SK-N-SH treated with all-trans-retinoic acid at 6 μM for 48 hours (cell line): Measurements from ENCODE around the gene RASA3.

Experiments
- ARNTL ChIP-seq: fragments of 450-650 bp; formaldehyde crosslinking; IDR thresholded peaks from 2 replicates; pipeline ENCODE4 v1.5.0; 2020; ENCODE audit warnings: low read depth, mild to moderate bottlenecking, moderate library complexity, borderline replicate concordance
- BACH2 ChIP-seq: fragments of 250-450 bp; sonication (Bioruptor Pico); IDR thresholded peaks from 2 replicates; pipeline ENCODE4 v1.9.0; 2021; ENCODE audit warnings: mild to moderate bottlenecking, borderline replicate concordance
- ISL1 ChIP-seq: fragments of 250-450 bp; sonication (Bioruptor Pico); IDR thresholded peaks from 2 replicates; pipeline ENCODE4 v2.1.2; 2022; ENCODE audit warnings: mild to moderate bottlenecking, moderate library complexity
- PPARA ChIP-seq: fragments of 250-450 bp; sonication (Bioruptor Pico); IDR thresholded peaks from 2 replicates; pipeline ENCODE4 v1.5.0; 2020; ENCODE audit warnings: mild to moderate bottlenecking, borderline replicate concordance
- SNAI2 ChIP-seq: fragments of 250-450 bp; sonication (Bioruptor Pico); IDR thresholded peaks from 2 replicates; pipeline ENCODE4 v1.5.0; 2020; ENCODE audit warnings: mild to moderate bottlenecking, moderate library complexity
- TCF4 ChIP-seq: fragments of 250-450 bp; sonication (Bioruptor Pico); IDR thresholded peaks from 2 replicates; pipeline ENCODE4 v1.8.0; 2021; ENCODE audit warnings: mild to moderate bottlenecking, moderate library complexity, borderline replicate concordance
- ZFP3 ChIP-seq: fragments of 250-450 bp; sonication (Bioruptor Pico); IDR thresholded peaks from 2 replicates; pipeline ENCODE4 v1.5.0; 2020; ENCODE audit warnings: mild to moderate bottlenecking, moderate library complexity
- ZFP30 ChIP-seq: fragments of 450-650 bp; formaldehyde crosslinking; IDR thresholded peaks from 2 replicates; pipeline ENCODE4 v1.5.0; 2022; ENCODE audit warnings: mild to moderate bottlenecking, moderate library complexity
- ZNF8 ChIP-seq: fragments of 450-650 bp; formaldehyde crosslinking; IDR thresholded peaks from 2 replicates; pipeline ENCODE4 v1.5.0; 2020; ENCODE audit warnings: mild to moderate bottlenecking, moderate library complexity
- TF ChIP-seq, protein P1 (sequence below): fragments of 250-450 bp; sonication (Bioruptor Pico); IDR thresholded peaks from 2 replicates; pipeline ENCODE4 v1.8.0; 2020; ENCODE audit warnings: mild to moderate bottlenecking, moderate library complexity, borderline replicate concordance
- TF ChIP-seq, protein P2 (sequence below): fragments of 250-450 bp; sonication (Bioruptor Pico); IDR thresholded peaks from 2 replicates; pipeline ENCODE4 v1.8.0; 2021; ENCODE audit warnings: low read depth, mild to moderate bottlenecking, moderate library complexity, borderline replicate concordance
- TF ChIP-seq, protein P3 (sequence below): fragments of 250-450 bp; sonication (Bioruptor Pico); IDR thresholded peaks from 2 replicates; pipeline ENCODE4 v1.5.1; 2020; ENCODE audit warnings: low read depth, mild to moderate bottlenecking, moderate library complexity
- TF ChIP-seq, protein P4 (sequence below): fragments of 250-450 bp; sonication (Bioruptor Pico); IDR thresholded peaks from 2 replicates; pipeline ENCODE4 v1.5.0; 2020; ENCODE audit warnings: mild to moderate bottlenecking, moderate library complexity

DNA sequence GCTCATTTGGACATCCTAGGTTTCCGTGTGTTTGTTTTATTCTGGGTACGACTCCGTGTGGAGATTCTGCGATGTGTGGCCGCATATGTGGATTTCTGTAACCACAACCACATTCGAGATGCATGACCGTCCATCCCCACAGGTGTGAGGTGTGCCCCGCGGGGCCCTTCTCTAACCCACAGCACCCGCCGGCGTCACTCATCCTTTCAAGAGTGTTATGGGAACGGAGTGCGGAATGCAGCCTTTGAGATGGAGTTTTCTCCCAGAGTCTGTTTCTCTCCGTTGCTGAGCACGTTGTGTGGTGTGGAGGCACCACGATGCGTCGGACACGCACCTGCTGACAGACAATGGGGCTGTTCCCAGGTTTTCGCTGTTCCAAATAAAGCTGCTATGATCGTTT lies 198.5 kb downstream of the RASA3 start:
- TF ChIP-seq, protein P1, sequence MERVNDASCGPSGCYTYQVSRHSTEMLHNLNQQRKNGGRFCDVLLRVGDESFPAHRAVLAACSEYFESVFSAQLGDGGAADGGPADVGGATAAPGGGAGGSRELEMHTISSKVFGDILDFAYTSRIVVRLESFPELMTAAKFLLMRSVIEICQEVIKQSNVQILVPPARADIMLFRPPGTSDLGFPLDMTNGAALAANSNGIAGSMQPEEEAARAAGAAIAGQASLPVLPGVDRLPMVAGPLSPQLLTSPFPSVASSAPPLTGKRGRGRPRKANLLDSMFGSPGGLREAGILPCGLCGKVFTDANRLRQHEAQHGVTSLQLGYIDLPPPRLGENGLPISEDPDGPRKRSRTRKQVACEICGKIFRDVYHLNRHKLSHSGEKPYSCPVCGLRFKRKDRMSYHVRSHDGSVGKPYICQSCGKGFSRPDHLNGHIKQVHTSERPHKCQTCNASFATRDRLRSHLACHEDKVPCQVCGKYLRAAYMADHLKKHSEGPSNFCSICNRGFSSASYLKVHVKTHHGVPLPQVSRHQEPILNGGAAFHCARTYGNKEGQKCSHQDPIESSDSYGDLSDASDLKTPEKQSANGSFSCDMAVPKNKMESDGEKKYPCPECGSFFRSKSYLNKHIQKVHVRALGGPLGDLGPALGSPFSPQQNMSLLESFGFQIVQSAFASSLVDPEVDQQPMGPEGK (CRISPR knock-in tag), result no peak
- TF ChIP-seq ARNTL, result no peak
- TF ChIP-seq PPARA (CRISPR knock-in tag), result no peak
- TF ChIP-seq TCF4 (CRISPR knock-in tag), result no peak
- TF ChIP-seq, protein P2, sequence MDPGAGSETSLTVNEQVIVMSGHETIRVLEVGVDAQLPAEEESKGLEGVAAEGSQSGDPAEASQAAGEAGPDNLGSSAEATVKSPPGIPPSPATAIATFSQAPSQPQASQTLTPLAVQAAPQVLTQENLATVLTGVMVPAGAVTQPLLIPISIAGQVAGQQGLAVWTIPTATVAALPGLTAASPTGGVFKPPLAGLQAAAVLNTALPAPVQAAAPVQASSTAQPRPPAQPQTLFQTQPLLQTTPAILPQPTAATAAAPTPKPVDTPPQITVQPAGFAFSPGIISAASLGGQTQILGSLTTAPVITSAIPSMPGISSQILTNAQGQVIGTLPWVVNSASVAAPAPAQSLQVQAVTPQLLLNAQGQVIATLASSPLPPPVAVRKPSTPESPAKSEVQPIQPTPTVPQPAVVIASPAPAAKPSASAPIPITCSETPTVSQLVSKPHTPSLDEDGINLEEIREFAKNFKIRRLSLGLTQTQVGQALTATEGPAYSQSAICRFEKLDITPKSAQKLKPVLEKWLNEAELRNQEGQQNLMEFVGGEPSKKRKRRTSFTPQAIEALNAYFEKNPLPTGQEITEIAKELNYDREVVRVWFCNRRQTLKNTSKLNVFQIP (CRISPR knock-in tag), result no peak
- TF ChIP-seq BACH2 (CRISPR knock-in tag), result no peak
- no peak for TF ChIP-seq SNAI2 (CRISPR knock-in tag)
- no peak for TF ChIP-seq ZFP3
- TF ChIP-seq, protein P3, sequence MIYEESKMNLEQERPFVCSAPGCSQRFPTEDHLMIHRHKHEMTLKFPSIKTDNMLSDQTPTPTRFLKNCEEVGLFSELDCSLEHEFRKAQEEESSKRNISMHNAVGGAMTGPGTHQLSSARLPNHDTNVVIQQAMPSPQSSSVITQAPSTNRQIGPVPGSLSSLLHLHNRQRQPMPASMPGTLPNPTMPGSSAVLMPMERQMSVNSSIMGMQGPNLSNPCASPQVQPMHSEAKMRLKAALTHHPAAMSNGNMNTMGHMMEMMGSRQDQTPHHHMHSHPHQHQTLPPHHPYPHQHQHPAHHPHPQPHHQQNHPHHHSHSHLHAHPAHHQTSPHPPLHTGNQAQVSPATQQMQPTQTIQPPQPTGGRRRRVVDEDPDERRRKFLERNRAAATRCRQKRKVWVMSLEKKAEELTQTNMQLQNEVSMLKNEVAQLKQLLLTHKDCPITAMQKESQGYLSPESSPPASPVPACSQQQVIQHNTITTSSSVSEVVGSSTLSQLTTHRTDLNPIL (CRISPR knock-in tag), result no peak
- TF ChIP-seq ZFP30, result no peak
- no peak for TF ChIP-seq ISL1 (CRISPR knock-in tag)
- TF ChIP-seq ZNF8 (CRISPR knock-in tag), result no peak
- TF ChIP-seq, protein P4, sequence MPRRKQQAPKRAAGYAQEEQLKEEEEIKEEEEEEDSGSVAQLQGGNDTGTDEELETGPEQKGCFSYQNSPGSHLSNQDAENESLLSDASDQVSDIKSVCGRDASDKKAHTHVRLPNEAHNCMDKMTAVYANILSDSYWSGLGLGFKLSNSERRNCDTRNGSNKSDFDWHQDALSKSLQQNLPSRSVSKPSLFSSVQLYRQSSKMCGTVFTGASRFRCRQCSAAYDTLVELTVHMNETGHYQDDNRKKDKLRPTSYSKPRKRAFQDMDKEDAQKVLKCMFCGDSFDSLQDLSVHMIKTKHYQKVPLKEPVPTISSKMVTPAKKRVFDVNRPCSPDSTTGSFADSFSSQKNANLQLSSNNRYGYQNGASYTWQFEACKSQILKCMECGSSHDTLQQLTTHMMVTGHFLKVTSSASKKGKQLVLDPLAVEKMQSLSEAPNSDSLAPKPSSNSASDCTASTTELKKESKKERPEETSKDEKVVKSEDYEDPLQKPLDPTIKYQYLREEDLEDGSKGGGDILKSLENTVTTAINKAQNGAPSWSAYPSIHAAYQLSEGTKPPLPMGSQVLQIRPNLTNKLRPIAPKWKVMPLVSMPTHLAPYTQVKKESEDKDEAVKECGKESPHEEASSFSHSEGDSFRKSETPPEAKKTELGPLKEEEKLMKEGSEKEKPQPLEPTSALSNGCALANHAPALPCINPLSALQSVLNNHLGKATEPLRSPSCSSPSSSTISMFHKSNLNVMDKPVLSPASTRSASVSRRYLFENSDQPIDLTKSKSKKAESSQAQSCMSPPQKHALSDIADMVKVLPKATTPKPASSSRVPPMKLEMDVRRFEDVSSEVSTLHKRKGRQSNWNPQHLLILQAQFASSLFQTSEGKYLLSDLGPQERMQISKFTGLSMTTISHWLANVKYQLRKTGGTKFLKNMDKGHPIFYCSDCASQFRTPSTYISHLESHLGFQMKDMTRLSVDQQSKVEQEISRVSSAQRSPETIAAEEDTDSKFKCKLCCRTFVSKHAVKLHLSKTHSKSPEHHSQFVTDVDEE (CRISPR knock-in tag), result no peak
